Neural cell (in vitro differentiated cells): ENCODE data around the gene HECW1. TPM values are rescaled to one million over a fixed set of nuclear protein-coding genes. Genes with fewer than 3 reads are reported as not detected.

Source experiments
- H2AFZ ChIP-seq: fragments of 200-600, 300-800 bp; sonication (generic), shearing (Covaris generic); 2 replicates; pipeline ENCODE4 v1.6.0; 2014; ENCODE audit warnings: low read depth, mild to moderate bottlenecking, antibody characterized with exemption, low read length, moderate library complexity
- H3F3A ChIP-seq: fragments of 200-600 bp; shearing (Covaris generic); 2 replicates; pipeline ENCODE4 v1.6.1; 2016; ENCODE audit warnings: mild to moderate bottlenecking, moderate library complexity, mixed read lengths, antibody characterized with exemption, low read length; ENCODE audit not compliant: insufficient read depth, poor library complexity, severe bottlenecking
- H3K27ac ChIP-seq: fragments of 200-600, 300-800 bp; sonication (generic), shearing (Covaris generic); 2 replicates; pipeline ENCODE4 v1.5.1; 2014; ENCODE audit warnings: mild to moderate bottlenecking, low read length, moderate library complexity
- H3K27me3 ChIP-seq: fragments of 300-800, 200-600 bp; sonication (generic), shearing (Covaris generic); 2 replicates; pipeline ENCODE4 v1.6.0; 2014; ENCODE audit warnings: mild to moderate bottlenecking, low read depth, low read length, moderate library complexity; ENCODE audit not compliant: insufficient read depth
- H3K36me3 ChIP-seq: fragments of 300-800, 200-600 bp; sonication (generic), shearing (Covaris generic); 2 replicates; pipeline ENCODE4 v1.5.1; 2014; ENCODE audit warnings: mild to moderate bottlenecking, antibody characterized with exemption, low read length, moderate library complexity; ENCODE audit not compliant: insufficient read depth
- H3K4me2 ChIP-seq: fragments of 300-800, 200-600 bp; sonication (generic), shearing (Covaris generic); 2 replicates; pipeline ENCODE4 v1.6.0; 2014; ENCODE audit warnings: mild to moderate bottlenecking, low read length
- H3K4me3 ChIP-seq: fragments of 300-800, 200-600 bp; sonication (generic), shearing (Covaris generic); 2 replicates; pipeline ENCODE4 v1.5.1; 2014; ENCODE audit warnings: mild to moderate bottlenecking, low read length, moderate library complexity
- H3K79me2 ChIP-seq: fragments of 200-600 bp; shearing (Covaris generic); replicated peaks from 2 replicates; pipeline ENCODE4 v1.6.0; 2014; ENCODE audit warnings: mild to moderate bottlenecking, low read length, moderate library complexity; ENCODE audit not compliant: insufficient read depth
- H3K9ac ChIP-seq: fragments of 300-800, 200-600 bp; sonication (generic), shearing (Covaris generic); 2 replicates; pipeline ENCODE4 v1.6.1; 2016; ENCODE audit warnings: mild to moderate bottlenecking, low read length, mixed read lengths
- H3K9me2 ChIP-seq: fragments of 200-600 bp; shearing (Covaris generic); 2 replicates; pipeline ENCODE4 v1.6.1; 2016; ENCODE audit warnings: mild to moderate bottlenecking, low read length, mixed read lengths; ENCODE audit not compliant: insufficient read depth
- H3K9me3 ChIP-seq: fragments of 200-600, 300-800 bp; sonication (generic), shearing (Covaris generic); 2 replicates; pipeline ENCODE4 v1.6.1; 2016; ENCODE audit warnings: mild to moderate bottlenecking, mixed run types, low read length, moderate library complexity, mixed read lengths
- H4K20me1 ChIP-seq: fragments of 200-600 bp; shearing (Covaris generic); 2 replicates; pipeline ENCODE4 v1.6.1; 2016; ENCODE audit warnings: mild to moderate bottlenecking, mixed run types; ENCODE audit not compliant: insufficient read depth
- CTCF ChIP-seq: fragments of 450-650 bp; IDR thresholded peaks from 2 replicates; pipeline ENCODE4 v1.5.1; 2014; ENCODE audit warnings: antibody characterized with exemption, mild to moderate bottlenecking, moderate library complexity; ENCODE audit not compliant: poor library complexity, severe bottlenecking
- EP300 ChIP-seq: fragments of 450-650 bp; conservative IDR thresholded peaks from 2 replicates; pipeline ENCODE4 v1.6.1; 2014; ENCODE audit warnings: antibody characterized with exemption, mild to moderate bottlenecking, moderate library complexity; ENCODE audit not compliant: poor library complexity, severe bottlenecking
- EZH2 ChIP-seq: fragments of 200-600, 300-800 bp; shearing (Covaris generic), sonication (generic); IDR thresholded peaks from 2 replicates; pipeline ENCODE4 v1.6.1; 2014; ENCODE audit warnings: antibody characterized with exemption, low read length, borderline replicate concordance, mild to moderate bottlenecking; ENCODE audit not compliant: insufficient read depth, poor library complexity, severe bottlenecking
- POLR2AphosphoS5 ChIP-seq: IDR thresholded peaks from 2 replicates; pipeline ENCODE4 v1.6.1; 2012
- SMC3 ChIP-seq: fragments of 450-650 bp; conservative IDR thresholded peaks from 2 replicates; pipeline ENCODE4 v1.6.1; 2014; ENCODE audit warnings: antibody characterized with exemption, mild to moderate bottlenecking, moderate library complexity; ENCODE audit not compliant: poor library complexity
- polyA plus RNA-seq: library from polyadenylated mRNA; depleted of rRNA; stranded (reverse); fragments of >200 nt; gene quantifications from 2 replicates; pipeline ENCODE4 v1.2.3, GENCODE V29; 2014
- TF ChIP-seq, protein P1 (sequence below): IDR thresholded peaks from 2 replicates; pipeline ENCODE4 v1.6.1; 2012; ENCODE audit warnings: borderline replicate concordance

Gene HECW1
- polyA plus RNA-seq, 1 donor from 2014 or later, result 13.8 TPM

DNA sequence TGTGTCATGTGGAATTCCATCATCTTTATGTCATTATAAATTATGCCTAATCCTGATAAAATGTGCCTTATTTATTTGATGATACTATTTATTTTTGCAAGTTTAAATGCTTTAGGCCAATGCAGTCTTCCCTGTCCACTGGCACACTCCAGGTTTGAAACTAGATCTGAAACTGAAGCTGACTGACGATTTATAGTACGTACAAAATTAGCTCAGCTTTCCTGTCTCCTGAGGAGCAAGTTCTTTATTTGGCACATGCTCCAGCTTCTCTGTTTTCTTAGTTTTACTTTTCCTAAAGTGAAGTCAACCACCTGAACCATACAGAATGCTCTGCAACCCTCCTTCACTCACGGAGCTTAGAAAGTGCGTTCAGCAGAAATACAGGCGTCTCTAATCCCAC lies 164.1 kb downstream of the HECW1 start:
- no peak overlapping the region for H3K4me3 ChIP-seq
- H3K4me2 ChIP-seq, result no peak overlapping the region
- TF ChIP-seq SMC3 (no peak), EZH2 (no peak)
- H3K27me3 ChIP-seq, result no peaks in the 10 kb centered on the region
- no peaks in the 10 kb centered on the region for H3K9me2 ChIP-seq
- H4K20me1 ChIP-seq, result no peaks in the 10 kb centered on the region
- H2AFZ ChIP-seq, result no peak overlapping the region
- no peaks in the 10 kb centered on the region for H3K9me3 ChIP-seq
- no peak overlapping the region for H3K9ac ChIP-seq
- no peak overlapping the region for H3K27ac ChIP-seq
- no peaks in the 10 kb centered on the region for H3K36me3 ChIP-seq
- H3K79me2 ChIP-seq, result no peaks in the 10 kb centered on the region
- no peaks in the 10 kb centered on the region for H3F3A ChIP-seq

- no peak overlapping the region for H3K4me3 ChIP-seq
- H3K79me2 ChIP-seq, result no peaks in the 10 kb centered on the region
- H2AFZ ChIP-seq, result no peak overlapping the region
- H3K9me2 ChIP-seq, result no peaks in the 10 kb centered on the region
- H3K4me2 ChIP-seq, result no peak overlapping the region
- H3K9me3 ChIP-seq, result no peaks in the 10 kb centered on the region
- no peaks in the 10 kb centered on the region for H4K20me1 ChIP-seq
- no peaks in the 10 kb centered on the region for H3K36me3 ChIP-seq
- no peaks in the 10 kb centered on the region for H3F3A ChIP-seq
- H3K27me3 ChIP-seq, result no peaks in the 10 kb centered on the region
- TF ChIP-seq EZH2 (no peak), POLR2AphosphoS5 (no peak), CTCF (no peak)
- H3K9ac ChIP-seq, result no peak overlapping the region
- H3K27ac ChIP-seq, result no peak overlapping the region
Observed at GRCh38 chr7:43278088-43278644, 165.7 kb downstream of the HECW1 start.

DNA sequence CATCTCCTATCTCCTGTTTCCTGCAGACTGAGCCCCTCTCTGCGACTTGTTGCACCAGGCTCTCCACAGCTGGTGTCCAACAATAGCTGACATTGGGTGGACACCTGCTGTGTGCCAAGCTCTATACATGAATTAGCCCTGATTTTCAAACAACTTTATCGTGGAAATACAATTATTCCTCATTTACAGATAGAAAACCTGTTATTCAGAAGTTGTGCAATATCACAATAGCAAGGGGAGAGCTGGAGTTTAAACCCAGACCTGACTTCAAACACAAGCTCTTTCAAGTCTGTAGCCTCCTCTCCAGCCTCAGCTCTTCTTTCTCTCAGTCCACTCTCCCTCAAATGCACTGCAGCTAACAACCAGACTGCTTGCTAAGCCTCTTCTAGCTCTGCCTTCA lies 168.8 kb downstream of the HECW1 start:
- Histone ChIP-seq H3K27me3 (no peaks in the 10 kb centered on the region), H3K79me2 (no peaks in the 10 kb centered on the region), H4K20me1 (no peaks in the 10 kb centered on the region), H3K4me3 (no peak overlapping the region), H3K9ac (no peak overlapping the region), H3K9me2 (no peaks in the 10 kb centered on the region), H3F3A (no peaks in the 10 kb centered on the region), H3K9me3 (no peaks in the 10 kb centered on the region), H2AFZ (no peak overlapping the region), H3K36me3 (no peaks in the 10 kb centered on the region), H3K27ac (no peak overlapping the region), H3K4me2 (no peak overlapping the region)
- TF ChIP-seq, protein P1, sequence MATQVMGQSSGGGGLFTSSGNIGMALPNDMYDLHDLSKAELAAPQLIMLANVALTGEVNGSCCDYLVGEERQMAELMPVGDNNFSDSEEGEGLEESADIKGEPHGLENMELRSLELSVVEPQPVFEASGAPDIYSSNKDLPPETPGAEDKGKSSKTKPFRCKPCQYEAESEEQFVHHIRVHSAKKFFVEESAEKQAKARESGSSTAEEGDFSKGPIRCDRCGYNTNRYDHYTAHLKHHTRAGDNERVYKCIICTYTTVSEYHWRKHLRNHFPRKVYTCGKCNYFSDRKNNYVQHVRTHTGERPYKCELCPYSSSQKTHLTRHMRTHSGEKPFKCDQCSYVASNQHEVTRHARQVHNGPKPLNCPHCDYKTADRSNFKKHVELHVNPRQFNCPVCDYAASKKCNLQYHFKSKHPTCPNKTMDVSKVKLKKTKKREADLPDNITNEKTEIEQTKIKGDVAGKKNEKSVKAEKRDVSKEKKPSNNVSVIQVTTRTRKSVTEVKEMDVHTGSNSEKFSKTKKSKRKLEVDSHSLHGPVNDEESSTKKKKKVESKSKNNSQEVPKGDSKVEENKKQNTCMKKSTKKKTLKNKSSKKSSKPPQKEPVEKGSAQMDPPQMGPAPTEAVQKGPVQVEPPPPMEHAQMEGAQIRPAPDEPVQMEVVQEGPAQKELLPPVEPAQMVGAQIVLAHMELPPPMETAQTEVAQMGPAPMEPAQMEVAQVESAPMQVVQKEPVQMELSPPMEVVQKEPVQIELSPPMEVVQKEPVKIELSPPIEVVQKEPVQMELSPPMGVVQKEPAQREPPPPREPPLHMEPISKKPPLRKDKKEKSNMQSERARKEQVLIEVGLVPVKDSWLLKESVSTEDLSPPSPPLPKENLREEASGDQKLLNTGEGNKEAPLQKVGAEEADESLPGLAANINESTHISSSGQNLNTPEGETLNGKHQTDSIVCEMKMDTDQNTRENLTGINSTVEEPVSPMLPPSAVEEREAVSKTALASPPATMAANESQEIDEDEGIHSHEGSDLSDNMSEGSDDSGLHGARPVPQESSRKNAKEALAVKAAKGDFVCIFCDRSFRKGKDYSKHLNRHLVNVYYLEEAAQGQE, result no peak
- TF ChIP-seq EP300, result no peak
- no peak for TF ChIP-seq POLR2AphosphoS5
